HG03521 (cell line): ENCODE data around the gene CLCN2.

Experiments used
- ATAC-seq: cut with Tn5 transposase; IDR thresholded peaks from one replicate; pipeline ENCODE4 v1.9.1; 2021; ENCODE audit warnings: mild to moderate bottlenecking, moderate library complexity; ENCODE audit not compliant: unreplicated experiment

Gene CLCN2

DNA sequence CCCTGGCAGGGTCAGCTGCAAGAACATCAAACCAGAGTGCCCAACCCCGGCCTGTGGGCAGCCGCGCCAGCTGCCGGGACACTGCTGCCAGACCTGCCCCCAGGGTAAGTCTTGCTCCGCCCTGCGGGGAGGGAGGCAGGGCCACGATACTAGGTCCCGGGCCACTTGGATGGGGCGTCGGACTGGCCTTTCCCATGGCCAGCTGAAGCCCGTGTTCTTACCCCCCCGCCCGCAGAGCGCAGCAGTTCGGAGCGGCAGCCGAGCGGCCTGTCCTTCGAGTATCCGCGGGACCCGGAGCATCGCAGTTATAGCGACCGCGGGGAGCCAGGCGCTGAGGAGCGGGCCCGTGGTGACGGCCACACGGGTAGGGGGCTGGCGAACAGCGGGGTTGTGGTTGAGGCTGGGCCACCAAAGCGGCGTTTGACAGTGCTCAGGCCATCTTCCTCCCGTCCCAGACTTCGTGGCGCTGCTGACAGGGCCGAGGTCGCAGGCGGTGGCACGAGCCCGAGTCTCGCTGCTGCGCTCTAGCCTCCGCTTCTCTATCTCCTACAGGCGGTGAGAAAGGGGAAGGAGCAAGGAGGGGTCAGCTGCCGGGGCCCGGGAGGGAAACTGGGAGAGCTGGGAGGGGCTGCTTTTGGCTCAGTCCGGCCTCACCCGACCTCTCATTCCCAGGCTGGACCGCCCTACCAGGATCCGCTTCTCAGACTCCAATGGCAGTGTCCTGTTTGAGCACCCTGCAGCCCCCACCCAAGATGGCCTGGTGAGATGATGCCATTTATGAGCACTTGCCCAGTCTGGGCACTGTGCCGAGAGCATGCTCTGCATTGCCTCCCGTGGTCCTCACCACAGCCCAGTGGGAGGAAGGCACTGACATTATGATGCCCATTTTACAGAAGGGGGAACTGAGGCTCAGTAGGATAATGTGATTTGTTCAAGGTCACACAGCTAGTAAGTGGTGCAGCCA lies 20.1 kb upstream of the CLCN2 start:
- ATAC-seq: no peak

DNA sequence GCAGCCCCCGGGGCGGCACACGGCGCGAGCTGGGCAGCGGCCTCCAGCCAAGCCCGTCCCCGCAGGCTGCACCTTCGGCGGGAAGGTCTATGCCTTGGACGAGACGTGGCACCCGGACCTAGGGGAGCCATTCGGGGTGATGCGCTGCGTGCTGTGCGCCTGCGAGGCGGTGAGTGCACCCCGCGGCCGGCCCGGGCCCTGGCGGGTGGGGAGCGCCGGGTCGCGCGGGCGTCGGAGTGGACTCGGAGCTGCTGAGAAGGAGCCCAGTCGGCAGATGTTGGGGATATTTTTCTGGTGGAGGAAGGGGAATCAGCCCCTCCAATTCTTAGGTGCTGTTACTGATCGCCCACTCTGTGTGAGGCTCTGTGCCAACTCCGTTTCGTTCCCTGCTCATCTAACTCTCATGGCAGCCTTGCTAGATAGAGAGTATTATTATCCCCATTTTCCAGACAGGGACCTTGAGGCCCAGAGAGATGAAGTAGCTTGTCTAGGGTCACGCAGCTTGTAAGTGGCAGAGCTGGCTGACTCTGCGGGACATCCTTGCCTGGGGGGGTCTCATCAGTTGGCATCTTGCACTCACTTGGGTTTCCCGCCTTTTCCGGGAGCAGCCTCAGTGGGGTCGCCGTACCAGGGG lies 19.3 kb upstream of the CLCN2 start:
- no peak for ATAC-seq

DNA sequence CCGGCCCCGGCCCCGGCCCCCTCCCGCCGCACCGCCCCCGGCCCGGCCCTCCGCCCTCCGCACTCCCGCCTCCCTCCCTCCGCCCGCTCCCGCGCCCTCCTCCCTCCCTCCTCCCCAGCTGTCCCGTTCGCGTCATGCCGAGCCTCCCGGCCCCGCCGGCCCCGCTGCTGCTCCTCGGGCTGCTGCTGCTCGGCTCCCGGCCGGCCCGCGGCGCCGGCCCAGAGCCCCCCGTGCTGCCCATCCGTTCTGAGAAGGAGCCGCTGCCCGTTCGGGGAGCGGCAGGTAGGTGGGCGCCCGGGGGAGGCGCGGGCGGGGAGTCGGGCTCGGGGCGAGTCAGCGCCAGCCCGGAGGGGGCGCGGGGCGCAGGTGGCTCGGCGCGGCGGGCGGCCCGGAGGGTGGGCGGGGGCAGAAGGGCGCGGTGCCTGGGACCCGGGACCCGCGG lies 18.8 kb upstream of the CLCN2 start:
- no peak for ATAC-seq

DNA sequence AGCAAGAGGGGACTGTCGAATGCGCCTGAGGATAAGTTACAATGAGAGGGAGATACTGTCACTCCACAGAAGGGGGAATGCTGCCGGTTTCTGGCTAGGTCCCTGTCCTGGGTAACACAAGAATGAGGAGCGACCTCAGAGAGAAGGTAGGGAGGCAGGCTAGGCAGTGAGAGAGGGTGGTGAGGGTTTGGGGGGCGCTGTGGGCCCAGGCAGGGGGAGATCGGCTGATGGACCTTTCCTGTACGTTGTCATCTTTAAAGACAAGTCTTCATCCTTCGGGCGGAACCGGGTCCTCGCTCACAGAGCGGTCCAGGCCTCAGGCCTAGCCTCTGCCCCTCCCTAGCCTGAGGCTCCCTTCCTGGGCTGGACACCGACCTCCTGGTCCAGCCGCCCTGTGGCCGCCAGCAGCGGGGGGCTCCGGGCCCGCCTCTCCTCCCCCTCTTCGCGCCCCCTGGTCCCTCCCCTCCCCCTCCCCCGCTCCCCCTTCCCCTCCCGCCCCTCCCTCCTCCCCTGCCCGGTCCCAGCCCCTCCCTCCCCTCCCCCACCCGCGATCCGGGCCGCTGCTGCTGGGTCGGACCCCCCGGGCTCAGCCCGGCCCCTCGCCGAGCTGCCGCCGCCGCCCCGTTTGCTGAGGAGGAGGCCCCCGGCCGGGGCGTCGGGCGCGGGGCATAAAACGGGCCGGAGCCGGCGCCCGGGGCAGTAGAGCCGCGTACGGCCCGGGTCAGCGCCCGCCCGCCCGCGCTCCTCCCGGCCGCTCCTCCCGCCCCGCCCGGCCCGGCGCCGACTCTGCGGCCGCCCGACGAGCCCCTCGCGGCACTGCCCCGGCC lies 18.2 kb upstream of the CLCN2 start, which contains the start of gene CHRD:
TSS of gene CHRD (plus strand) at position 697 of the 827 bp plus-strand sequence. CDS start 265 bp downstream, outside the sequence.
- ATAC-seq: no peak

DNA sequence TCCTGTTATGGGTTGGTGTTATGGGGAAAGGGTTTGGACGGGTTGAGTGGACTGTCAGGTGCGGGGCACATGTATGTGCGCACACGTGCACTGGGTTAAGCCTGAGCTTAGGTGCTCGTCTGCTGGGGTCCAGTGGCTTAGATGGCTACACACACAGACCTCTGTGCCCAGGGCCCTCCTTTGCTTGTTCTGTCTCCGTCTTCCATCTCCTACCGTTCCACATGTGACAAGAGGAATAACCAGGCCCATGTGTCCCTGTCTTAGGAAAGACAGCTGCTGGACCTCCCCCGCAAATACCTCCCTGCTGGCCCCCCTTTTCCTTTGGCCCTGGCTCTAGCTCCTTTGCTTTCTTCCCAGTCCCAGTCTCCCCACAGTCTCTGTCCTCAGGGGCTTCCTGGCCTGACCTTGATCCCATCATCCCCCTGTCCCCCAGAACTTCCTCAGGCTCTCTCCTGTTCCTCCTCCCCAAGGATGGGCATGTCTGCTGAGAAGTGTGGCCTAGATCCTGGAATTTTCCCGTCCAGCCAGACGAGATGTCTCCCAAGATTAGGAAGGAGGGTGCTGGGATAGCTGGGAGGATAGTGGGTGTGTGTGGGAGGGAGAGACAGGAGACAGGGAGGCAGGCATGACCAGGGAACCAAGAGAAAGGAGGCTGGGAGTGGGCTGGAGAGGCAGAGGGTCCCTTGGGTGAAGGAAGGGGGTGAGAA lies 17.4 kb upstream of the CLCN2 start:
- ATAC-seq: no peak

DNA sequence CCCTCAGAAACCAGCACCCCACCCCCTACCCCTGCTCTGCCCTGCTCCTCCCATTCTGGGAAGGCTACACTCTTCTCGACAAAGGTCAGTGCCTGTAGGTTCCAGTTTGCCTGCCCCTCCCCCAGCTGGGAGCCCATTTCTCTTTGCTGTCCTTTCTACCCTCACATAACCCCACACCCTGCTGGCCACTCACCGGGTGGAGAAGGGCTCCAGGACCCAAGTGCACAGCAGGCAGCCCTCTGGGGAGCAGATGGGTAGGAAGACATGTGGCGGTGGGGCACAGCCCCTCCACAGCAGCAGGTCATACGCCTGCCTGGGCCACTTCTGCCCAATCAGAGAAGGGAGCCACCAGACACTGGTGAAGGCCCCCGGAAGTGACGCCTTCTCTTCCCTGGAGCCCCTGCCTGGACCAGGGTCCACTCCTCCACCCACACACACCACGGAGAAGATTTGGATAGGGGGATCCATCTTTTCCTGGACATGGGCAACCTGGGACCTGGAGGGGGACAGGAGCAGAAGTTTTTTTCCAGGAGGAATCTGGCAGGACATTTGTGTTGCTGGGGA lies 16.6 kb upstream of the CLCN2 start, which contains the start of gene THPO:
TSS of gene THPO (minus strand) at position 326 of the 564 bp plus-strand sequence. CDS start 1,948 bp downstream, outside the sequence.
- ATAC-seq: no peak

DNA sequence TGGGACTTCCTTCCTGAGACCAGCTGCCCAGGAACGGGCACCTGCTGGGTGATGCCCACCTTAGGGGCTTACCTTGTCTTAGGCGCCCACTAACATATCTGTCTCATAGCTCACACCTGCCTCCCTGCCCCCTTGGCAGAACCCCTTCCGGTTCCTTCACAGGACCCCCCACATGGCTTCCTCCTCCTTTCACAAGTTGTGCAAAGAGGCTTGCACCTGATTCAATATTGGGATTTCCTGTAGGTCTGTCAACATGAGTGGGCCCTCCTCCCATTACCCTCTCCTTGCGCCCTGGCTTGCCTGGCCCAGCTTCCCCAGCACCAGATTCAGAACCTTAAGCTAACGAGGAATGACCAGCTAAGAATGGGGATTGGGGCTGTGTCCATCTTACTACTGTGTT lies 16.0 kb upstream of the CLCN2 start:
- ATAC-seq: no peak

DNA sequence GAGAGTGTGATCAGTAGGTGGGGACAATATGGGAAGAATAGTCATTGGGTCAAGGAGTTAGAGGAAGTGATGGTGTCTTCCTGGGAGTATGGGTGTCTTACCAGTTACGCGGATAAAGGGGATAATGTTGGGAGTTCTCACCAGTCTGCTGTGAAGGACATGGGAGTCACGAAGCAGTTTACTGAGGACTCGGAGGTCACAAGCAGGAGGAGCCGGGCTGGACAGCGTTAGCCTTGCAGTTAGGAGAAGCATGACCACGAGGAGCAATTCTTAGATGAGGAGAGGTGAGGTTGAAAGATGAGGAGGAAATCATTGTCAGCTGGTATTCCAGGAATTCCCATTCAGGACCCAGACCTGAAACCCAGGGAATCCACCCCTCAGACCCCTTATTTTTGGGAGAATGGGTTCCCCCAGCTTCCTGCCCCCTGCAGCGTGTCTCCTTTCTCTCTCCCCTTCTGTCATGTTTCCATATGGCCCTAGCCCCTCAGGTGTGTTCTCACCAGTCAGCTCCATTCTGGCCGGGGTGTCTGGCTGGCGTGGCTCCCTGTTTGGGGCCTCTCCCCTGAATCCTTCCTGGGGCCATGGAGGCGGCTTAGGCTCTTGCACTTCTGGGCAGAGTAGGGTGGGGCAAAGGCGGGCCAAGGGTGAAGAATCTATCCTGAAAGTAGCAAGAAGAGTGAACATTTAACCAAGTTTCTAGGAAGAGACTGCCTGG lies 14.5 kb upstream of the CLCN2 start:
- ATAC-seq: no peak

DNA sequence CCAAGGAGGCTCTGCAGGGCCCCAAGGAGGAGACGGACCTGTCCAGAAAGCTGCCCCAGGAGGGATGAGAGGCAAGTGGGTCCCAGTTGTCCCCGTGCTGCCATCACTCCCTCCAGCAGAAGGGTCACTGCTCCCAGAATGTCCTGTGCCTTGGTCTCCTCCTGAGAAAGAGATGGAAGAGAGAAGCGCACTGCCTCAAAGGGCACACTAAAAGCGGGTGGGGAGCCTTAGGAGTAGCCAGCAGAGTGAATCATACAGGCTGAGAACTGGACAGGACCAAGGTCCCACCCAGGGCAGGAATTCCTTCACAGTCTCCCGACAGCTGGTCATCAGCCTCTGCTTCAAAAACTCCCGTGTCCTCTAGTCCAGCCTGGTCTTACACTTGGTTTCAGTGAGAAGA lies 12.0 kb upstream of the CLCN2 start:
- ATAC-seq: no peak

DNA sequence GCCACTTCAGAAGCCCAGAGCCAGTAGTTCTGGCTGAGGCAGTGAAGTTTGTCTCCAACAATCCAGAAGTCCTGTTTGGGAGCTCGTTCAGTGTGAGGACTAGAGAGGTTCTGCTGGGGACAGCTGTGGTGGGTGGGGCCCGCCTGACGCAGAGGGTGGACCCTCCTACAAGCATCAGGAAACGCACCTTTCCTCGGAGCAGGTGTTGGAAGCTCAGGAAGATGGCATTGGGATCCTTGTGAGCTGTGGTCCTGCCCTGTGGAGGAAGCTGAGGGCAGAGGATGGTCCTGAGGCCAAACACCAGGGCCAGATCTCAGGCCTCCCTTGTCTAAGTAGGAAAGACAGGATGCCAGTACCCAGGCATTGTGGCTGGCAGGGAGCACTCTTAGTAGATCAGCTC lies 11.5 kb upstream of the CLCN2 start:
- ATAC-seq: no peak

DNA sequence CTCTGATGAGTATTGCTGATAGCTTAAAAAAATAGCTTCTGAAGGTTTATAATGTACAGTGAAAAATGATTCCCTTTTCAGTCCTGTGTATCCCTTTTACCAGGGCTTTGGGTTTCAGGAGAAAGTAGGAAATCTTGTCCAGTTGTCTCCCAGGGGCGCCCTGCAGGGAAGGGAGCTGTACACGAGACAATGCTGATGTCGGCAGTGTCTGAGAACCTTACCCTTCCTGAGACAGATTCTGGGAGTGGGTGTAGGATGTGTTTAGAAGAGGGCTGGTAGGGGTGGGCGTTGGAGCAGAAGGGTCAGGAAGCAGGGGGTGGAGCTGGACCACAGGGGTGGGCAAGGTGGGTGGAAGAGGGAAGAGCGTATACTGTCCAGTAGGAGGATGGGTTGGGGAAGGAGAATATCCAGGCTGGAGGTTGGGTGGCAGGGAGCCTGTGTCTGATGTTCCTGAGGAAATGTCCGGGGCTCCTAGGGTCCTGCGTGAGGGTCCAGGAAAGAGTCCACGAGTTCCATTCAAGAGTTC lies 11.0 kb upstream of the CLCN2 start:
- no peak for ATAC-seq

DNA sequence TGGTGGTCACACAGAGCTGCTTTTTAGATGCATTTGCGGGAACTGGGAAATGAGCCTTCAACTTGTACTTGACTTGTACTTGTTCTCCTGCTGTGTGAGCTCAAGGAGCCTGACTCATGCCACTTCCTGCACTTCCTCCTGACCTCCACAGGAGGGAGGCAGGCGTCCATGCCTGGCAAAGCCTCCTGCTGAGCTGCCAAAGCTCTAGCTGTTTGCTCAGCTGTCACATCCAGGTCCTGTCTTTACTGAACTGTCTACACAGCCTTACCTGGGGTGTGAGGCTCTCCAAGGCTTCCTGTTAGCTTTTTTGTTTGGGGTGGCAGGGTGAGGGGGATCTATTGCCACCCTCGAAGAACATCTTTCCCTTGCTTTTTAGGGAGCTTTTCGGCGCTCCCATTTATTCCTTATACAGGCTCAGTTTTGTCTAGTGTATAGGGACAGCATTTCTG lies 10.2 kb upstream of the CLCN2 start:
- ATAC-seq: peak; percentile 75

DNA sequence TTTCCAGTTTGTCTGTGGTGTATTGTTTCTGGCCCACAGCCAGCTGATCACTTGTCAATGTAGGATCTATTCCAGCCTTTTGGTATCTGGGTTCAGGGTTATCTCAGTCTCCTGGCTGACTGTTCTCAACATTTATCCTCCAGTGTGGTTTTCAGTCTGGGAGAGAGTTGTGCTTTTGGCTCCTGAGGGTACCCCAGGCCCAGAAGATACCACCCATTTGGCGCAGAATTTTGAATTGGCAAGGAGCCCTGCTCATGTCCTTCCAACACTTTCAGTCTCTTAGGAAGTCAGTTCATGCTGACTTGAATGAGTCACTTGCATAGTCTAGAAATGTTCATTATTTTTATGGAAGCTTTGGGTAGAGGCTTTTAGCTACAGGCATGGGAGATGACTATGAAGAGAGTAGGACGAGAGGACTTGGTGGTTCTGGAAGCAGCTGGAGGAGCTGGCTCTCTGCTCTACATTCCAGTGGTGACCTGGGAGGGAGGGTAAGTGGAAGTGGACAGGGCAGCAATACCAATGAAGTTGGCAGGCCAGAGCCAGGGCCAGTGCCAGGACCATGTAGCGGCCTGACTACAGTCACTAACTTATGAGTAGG lies 7.3 kb upstream of the CLCN2 start:
- no peak for ATAC-seq

DNA sequence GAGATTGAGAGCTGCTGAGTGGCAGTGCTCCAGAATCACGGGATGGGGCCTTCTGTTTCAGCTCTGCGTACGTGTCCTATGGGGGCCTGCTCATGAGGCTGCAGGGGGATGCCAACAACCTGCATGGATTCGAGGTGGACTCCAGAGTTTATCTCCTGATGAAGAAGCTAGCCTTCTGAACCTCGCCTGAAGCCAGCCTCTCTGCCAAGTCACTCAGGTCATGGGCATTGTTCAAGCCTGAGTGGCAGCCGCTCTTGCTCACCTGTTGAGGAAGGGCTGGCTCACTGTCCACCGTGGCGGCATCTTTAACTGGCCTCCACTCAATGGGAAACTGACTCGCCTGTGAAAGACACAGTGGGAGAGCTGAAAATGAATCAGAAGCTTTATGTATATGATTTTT lies 6.7 kb upstream of the CLCN2 start:
- no peak for ATAC-seq

DNA sequence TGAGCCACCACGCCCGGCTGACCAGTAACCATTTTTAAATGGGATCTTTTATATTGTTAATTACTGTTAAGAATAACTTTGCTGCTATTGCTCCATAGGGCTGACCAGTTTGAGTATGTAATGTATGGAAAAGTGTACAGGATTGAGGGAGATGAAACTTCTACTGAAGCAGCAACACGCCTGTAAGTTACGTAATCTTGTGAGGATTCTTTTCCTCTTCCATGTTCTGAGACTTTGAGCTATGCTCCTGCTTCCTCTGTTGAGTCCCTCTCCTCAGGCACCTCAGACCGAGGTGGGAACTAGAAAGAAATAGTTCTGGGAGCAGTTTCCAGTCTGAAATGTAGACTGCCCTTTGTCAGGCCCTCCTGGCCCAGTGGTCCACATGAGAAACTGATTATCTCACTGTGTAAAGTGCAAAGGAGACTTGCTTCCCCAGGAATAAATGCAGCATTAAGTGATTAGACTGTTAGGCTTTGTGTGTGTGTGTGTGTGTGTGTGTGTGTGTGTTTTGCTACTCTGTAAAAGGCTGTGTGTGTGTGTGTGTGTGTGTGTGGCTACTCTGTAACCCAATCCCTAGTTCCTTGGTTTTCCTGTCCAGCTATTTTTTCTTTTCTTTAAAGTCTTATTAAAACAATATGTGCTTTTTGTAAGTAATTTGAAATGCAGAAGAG lies 5.3 kb upstream of the CLCN2 start:
- no peak for ATAC-seq

DNA sequence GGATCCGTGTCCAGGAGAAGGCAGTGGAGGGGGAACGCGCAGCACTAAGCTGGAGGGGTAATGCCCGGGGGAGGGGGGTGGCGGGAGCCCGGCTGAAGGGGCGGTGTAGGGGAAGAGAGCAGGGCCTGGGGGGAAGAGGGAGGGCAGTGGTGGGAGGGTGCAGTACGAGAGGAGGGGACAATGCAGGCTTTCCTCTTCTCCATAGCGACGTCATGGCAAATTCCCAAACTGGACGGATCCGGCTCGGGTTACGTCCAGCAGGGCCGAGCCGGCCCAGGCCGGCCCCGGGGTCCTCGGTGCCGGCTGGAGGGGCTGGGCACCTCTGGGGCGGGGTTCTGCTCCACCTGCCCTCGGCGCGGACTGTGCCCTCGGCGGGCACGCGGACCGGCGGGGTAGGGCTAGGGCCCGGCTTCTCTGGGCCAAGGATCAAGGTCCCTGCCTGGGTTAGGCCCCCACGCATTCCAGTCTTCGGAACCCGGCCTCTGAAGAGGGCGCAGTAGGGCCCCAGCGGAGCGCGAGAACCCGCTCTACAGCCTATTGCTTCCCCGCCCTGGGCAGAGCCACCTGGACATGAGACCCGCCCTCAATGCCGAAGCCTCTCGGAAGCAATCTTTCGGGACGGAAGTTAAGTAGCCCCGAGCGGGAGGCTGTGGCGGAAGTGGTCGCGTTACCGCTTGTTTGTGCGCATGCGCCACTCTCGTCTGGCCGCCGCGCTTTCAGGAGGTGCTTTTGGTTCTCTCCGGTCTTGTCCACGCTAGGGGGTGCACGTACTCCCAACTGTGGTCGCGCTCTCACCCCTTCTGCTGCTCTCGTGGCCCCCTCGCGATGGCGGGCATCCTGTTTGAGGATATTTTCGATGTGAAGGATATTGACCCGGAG lies 1.5 kb upstream of the CLCN2 start:
- ATAC-seq: peak; percentile 87
